GM19240 (cell line): ENCODE data around the gene SOX10.
"Not testable (repeated sequence)": the region's sequence is repeated elsewhere in the genome, so short reads cannot be mapped to it uniquely, and the experiment has no call there.

Source experiments
- DNase-seq: peaks from one replicate; pipeline ENCODE4 v3.0.0; 2011; ENCODE audit warnings: low spot score; ENCODE audit not compliant: insufficient read length

Gene SOX10

DNA sequence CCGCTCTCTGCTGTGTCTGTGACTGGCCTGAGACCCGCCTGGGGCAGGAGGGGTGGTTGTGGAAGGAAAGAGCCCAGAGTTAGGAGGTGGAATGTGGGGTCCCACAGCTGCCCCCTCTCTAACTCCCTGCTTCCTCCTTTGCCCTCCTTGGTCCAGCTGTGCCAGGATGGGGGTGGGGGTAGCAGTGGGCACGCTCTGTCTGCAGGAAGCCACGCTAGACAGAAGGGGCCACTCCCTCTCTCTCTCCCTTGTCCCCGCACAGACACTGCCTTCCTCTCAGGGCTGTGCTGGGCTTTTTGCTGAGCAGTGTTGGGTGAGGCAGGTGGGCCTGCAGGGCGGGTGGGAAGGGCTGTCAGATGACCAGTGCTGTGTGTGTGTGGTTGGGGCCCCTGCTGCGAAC is 2.0 kb upstream of the SOX10 start:
- DNase-seq = no peak

DNA sequence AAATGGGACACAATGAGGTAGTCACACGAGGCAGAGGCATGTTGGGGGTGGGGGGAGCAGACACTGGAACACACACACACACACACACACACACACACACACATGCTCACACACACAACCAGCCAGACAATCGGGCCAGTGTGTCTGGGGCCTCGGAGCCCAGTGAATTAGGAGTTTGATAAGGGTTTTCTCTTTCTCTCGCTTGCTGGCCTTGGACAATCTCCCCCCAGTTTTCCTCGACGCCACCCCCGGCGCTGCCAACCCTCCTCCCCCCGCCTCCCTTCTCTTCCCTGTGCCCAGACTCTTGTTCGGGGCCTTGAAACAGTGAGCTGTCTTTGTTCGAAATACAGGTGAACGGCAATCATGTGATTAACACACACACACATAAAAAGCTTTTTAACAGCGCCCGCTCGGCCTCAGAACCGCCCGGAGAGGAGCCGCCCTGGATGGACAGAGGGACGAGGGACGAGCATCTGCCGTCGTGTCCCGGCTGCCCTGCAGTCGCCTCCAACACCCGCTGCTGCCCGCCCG is 1.5 kb upstream of the SOX10 start:
- no peak for DNase-seq

DNA sequence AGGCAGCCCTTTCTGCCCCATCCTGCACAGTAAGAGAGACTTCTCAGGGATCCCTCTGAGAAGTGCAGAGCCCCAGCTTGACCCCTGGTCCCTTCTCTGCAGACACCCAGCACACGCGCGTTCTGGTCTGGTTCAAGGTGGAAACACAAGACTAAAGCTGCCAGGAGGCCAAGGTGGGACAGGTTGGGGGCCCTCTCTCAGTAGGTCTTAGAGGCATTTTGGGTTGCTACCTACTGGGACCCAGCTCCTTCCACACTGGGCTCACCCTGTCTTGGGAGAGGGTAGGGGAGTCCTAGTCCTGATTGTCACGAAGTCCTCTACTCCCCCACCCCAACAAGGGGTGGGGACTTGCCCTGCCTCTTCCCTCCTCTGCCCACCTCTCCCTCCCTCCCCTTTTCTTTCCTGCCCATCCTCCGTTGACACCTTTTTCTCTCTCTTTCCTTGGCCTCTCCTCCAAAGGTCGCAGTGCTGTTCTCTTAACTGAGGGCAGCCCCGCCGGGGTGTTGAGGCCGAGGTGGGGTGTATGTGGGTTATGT is 763 bp upstream of the SOX10 start:
- no peak for DNase-seq

DNA sequence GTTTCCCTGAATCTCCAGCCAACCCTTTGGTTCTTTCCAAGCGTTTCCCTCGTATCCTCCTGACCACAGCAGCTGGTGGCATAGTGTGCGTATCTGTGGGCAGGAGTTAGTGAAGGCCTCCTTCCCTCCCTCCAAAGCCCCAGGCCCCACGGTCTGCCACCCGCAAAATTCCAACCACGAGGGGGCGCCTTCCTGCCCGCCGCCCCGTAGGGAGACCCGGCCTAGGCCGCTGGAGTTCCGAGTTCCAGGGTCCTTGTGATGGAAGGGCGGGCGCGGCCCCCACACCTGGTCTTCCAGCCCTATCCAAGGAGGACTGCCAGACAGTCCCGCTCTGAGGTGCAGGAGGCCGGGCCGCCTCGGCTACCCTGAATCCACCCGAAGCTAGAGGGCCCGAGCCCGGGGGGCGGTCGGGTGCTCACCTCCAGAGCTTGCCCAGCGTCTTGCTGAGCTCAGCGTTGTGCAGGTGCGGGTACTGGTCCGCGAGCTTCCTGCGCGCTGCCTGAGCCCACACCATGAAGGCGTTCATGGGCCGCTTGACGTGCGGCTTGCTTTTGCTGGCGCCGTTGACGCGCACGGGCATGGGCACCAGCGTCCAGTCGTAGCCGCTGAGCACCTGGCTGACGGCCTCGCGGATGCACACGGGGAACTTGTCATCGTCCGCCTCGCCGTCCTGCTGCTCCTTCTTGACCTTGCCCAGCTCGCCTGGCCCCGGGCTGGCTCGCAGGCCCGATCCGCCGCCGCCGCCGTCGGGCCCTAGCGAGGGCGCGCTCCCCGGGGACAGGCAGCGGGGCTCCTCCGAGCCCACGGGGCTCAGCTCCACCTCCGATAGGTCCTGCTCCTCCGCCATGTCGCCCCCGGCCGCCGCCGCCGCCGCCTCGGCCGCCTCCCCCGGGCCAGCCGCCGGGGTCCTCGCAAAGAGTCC is 1.2 kb downstream of the SOX10 start:
- no peak for DNase-seq

DNA sequence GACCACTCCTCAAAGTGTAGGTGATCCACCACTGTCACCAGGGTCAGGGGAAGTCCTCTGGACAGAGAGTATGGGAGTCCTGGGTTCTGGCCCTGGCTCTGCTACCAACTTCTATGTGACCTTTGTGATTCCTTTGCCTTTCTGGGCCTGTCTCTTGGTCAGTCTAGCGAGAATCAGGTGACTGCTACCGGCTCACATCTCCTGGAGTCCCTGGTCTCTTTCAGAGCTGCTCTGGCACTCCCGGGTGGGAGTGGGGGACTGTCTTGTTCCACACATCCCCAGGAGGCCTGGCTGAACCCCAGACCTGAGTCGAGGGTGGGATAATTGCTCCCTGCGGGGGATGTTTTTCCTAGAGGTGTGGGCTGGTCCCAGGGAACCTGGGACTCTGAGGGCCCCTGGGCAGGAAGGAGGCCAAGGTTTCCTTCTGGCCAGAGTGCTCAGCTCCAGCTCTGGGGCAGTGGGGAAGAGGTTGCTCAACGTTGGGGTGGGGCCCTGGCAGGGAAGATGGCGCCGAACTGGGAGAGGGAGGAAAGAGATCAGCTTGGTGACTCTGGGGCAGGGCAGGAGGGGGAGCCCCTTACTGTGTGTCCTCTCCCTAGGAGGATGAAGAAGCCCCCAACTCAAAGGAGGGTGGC is 2.1 kb downstream of the SOX10 start:
- DNase-seq = no peak

DNA sequence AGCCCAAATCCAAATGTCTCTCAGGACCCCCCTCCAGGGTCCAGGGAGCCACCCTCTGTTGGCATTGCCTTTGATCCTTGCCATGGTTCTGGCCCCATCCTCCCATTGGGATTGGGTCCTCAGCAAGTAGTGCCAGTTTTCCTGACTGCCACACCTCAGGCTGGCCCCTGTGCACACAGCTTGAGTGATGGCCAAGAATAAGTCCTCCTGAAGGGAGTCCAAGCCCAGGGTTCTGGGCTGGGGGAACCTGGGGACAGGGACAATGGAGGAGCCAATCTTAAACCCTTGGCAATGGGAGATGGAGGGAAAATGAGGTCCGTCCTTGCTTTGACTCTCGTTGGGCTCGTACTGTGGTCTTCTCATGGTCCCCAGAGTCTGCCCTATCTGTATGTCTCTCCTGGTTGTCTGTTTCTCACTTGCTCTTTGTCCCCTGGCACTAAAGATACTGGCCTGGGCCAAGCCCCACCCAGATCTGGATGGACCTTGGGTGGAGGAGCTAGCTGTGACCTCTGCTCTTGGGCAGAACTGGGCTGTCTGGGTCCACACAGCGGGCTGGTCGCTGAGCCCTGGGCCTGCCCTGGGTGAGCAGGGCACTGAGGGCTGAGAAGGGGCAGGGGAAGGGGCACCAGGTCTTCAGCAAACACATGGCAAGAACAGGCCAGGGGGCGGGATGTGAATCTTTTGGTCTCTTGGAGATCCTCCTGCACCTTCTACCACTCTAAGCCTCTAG is 2.9 kb downstream of the SOX10 start:
- no peak for DNase-seq

DNA sequence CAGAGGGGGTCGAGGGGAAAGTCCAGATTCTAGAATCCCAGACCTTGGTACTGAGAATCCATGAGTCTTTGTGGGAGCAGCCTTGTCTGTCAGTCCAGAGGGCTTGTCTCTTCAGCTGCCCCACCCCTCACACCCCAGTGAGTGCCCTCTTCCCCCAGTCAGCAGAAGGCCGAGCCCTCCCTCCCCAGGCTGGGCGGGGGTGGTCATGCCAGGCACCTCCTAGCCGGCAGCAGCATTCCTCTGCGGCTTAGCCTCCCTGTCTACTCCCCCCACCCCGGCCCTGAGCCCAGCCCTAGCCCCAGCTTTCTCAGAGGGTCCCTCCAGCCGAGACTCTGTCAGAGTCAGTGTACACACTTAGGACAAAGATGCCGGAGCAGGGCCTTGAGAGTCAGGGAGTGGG is 4.6 kb downstream of the SOX10 start:
- DNase-seq = no peak

DNA sequence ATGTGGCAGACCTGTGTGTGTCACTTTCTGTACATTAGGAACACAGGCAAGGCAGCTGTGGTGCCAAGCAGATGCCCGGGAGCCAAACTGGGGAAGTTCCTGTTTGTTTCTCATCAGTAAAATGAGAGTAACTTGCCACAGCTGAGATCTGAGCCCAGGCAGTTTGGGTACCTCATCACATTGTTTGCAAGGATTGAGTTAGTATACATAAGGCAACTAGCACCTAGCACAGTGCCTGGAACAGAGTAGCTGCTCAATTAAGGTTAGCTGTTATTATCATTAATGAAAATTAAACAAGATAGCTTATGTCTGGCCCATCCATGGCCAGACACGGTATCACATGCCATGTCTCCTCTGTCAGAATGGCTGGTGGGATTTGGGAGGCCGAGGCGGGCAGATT is 7.8 kb downstream of the SOX10 start:
- no peak for DNase-seq

DNA sequence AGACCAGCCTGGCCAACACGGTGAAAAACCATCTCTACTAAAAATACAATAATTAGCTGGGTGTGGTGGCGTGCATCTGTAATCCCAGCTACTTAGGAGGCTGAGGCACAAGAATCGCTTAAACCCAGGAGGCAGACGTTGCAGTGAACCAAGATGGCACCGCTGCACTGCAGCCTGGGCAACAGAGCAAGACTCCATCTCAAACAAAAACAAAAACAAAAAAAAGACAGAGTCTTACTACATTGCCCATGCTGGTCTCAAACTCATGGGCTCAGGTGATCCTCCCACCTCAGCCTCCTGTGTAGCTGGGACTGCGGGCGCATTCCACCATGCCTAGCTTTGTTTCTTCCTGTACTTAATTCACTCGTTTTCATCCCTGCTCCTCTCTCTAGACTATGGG is 8.3 kb downstream of the SOX10 start:
- not testable (repeated sequence) for DNase-seq

DNA sequence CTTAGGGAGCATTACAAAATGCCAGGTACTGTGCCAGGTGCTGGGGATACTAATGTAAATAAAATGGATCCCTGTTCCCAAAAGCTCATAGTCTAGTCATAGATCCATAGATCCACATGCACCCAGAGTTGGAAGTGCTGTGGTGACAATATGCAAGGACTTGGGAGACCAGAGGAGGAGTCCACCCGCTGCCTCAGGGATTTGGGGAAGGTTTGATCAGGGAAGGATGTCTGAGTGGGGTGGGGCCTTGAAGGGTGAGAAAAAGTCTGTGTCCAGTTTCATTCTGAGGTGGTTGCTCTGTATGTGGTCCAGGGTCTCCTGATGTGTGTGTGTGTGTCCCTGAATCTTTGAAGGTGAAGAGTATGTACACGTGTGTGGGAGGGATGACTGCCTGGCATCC is 9.2 kb downstream of the SOX10 start:
- DNase-seq = no peak

DNA sequence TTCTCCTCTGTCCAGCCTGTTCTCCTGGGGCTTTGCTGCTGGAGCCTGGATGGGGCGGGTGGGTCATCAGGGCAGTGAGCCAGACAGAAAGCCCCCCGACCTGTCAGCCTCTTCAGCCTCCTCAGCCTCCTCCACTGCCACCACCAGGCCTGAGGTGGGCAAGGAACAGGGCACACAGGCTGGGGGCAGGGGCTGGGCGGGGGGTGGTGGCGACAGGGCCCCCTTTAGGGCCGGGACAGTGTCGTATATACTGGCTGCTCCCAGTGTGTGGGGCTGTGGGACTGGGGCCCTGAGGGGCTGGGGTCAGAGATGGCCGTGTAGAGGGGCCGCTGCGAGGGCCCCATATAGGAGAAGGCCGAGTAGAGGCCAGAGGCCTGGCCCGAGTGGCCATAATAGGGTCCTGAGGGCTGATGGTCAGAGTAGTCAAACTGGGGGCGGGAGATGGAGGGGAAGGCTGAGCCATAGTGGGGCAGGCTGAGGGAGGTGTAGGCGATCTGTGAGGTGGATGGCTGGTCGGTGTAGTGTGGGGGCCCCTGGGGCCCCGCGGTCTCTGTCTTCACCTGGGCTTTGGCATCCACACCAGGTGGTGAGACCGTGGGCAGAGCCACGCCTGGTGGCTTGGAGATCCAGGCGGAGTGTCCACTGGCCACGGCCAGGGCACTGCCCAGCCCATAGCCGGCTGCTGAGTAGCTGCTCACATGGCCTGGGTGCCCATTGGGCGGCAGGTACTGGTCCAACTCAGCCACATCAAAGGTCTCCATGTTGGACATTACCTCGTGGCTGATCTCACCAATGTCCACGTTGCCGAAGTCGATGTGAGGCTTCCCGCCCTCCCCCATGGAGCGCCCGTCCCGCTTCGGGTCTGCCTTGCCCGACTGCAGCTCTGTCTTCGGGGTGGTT is 10.8 kb downstream of the SOX10 start:
- no peak for DNase-seq

DNA sequence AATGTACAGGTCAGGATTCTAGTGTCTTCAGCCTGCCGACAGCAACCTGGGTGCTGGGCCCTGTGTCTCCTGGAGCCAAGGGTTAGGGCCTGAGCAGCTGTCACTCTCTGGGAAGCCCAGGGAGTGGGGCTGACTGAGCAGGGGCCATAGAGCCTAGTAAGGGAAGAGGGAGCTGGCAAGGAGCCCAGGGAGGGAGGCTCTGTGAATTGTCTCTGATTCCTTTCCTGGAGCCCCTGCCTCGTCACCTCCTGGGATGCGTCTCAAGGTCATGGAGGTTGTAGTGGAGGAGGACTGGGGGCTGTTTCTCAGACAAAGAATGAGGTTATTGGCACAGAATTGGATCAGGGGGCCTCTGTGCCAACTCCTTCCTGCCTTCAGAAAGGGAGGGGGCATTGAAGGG is 11.8 kb downstream of the SOX10 start:
- no peak for DNase-seq

DNA sequence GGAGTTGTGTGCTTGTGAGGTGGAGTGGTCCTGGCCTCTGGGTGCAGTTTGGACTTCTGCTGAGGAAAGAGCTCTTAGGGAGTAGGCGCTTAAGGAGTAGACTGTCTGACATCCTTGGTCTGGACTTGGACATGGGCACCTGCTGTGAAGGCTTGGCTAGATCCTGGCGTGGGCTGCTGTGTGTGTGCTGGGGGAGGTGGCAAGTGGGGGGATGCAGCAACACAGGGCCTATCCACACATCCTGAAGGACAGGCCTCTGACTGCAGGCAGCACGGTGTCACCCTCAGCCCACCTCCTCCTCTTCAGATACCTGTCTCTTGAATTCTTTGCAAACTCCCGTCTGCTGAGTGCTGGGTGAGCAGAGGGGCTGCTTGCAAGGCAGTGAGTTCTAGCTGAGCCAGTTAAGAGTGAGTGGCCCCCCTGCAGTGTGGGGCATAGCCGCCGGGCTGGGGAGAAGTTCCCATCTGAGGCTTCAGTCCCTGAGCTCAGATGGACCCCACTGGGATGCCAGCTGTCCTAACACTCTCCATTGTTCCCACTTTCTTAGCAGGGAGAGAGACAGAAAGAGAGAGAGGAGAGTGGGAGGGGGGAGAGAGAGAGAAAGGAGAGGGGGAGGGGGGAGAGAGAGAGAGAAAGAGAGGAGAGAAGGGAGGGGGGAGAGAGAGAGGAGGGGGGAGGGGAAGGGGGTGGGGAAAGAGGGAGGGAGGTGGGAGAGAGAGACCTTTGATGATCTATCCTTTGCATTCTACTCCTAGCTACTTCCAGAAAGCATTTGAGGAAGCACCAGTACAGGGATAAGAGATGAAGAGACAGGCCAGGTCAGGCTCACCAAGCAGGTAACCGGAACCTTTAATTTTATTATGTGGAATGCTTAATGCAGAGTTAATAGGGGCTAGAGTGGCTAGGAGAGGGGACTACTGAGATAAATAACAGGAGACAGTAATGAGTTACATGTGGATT is 12.6 kb downstream of the SOX10 start:
- no peak for DNase-seq

DNA sequence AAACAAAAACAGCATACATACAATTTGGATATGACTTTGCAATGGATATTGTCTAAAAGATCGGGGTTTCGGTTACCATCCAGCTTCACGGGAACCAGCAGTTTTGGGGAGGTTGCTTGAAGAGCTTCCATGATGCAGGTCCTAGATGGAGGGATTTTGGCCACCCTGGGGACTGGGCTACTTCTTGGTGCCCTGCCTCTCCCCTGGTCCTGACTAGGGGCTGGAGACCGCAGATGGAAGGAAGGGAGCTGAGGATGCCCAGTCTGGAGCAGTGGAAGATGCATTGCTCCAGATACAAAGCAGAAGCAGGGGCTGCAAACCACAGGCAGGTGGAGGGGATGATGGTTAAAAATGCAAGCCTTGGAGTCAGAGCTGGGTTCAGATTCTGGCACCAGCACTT is 13.5 kb downstream of the SOX10 start:
- no peak for DNase-seq

DNA sequence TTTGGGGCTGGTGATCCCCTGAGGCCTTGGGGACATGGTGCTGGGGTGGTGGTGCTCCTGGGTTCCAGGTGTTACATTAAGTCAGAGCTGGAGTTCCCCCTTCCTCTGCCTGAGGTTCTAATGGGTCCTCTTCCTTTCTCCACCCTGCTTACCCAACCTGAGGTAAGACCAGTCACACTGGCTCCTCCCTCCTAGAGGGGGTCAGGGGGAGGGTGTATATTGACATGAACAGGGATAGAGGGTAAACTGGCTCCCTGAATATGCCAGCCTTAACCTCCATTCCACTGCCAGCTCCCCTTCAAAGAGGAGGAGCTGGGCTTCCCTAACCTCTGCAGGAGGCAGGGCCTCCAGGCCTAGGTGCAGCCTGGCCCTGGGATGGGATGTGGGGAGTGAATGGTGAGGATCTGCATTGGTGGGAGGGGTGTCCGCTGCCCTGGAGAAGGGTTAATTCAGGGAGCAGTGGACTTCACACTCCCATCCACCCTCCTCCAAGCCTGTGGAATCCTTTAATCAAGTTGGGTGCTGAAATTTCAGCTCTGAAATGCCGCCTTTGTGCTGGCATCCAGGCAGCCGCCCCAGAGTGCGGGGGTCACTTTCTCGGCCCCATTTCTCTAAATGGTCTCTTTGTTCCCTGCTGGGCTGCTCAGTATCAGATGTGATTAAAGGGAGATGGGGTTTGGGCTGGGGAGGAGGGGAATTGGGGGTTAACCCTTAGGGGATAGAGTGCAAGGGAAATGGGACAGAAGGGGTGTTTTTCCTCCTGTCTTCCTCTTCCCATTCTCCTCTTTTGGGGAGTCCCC is 15.7 kb downstream of the SOX10 start:
- DNase-seq = no peak

DNA sequence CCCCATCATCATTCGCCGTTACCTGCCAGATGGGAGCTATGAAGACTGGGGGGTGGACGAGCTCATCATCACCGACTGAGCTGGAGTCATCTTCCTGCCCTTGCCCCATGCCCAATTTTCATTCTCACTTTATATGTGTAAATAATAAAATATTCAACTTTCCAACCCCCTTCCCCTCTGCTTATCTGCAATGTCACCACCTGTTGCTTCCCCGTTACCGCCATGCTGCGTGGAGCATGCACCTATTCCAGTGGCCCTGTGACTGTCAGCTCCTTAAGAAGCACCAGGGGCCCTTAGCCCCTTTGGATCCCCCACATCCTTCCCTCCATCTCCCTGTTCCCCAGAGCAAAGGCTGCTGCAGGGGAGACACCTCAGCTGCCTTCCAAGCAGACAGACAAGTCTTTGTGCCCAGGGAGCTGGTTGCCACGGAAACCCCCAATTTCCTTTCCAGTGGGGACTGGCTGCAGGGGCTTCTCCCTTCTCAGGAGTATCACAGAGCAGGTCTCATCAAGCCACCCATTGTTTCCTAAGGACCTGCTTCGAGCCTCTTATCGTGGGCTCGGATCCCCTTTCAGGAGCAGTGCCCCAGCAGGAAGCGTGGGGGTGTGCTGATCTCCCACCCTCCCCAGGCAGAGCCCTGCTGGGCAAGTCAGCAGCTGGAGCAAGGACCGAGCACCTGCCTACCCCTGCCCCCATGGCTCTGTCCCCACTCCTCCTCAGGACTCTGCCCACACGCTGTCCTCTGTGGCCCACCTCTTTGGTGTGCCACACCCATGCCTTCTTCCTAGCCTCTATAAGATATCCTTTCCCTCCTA is 16.5 kb downstream of the SOX10 start:
- DNase-seq = no peak

DNA sequence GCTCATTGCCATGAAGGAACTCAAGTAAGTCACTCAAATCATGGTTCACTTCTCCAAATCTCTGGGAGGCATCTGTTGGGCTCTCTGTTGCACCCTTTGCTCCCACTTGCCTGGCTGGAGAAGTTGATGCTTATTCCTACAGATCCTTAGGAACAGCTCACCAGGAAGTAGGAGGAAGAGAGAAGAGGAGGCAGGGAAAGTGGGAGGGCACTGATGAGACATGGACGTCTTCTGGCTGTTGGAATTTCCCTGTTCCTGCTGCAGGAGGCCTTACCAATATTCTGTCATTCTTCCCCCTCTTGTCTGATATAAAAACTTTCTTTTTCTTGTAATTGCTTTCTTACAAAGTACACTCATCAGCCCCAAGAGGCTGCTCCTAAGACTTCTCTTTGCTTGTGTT is 17.2 kb downstream of the SOX10 start:
- DNase-seq = no peak
